Mucosa of descending colon (tissue), 3 donors: ENCODE results near the gene BMPER. TPM values are rescaled to one million over a fixed set of nuclear protein-coding genes. Genes with fewer than 3 reads are reported as not detected.

ENCODE experiments used
- ATAC-seq: fragments of 200-7000 bp; cut with Tn5 transposase; one replicate; pipeline ENCODE4 v1.9.1; 2020; ENCODE audit warnings: mild to moderate bottlenecking, moderate library complexity
- DNase-seq, 3 donors: peaks; one replicate each; pipeline ENCODE4 v3.0.0-alpha.2; 2020
- H3K36me3 ChIP-seq: fragments of 200-600 bp; one replicate; pipeline ENCODE4 v1.8.0; 2021; ENCODE audit warnings: low read depth, mild to moderate bottlenecking
- H3K4me1 ChIP-seq: fragments of 200-600 bp; one replicate; pipeline ENCODE4 v1.8.0; 2021; ENCODE audit warnings: low read depth, mild to moderate bottlenecking
- H3K4me3 ChIP-seq: fragments of 200-600 bp; one replicate; pipeline ENCODE4 v1.8.0; 2021; ENCODE audit warnings: mild to moderate bottlenecking
- H3K9me3 ChIP-seq: fragments of 200-600 bp; one replicate; pipeline ENCODE4 v1.8.0; 2021; ENCODE audit warnings: mild to moderate bottlenecking
- CTCF ChIP-seq: fragments of 200-600 bp; IDR thresholded peaks from one replicate; pipeline ENCODE4 v1.8.0; 2022; ENCODE audit warnings: antibody characterized with exemption, mild to moderate bottlenecking
- intact Hi-C, 2 donors: fragments of 100-400 bp; cut with DNase I in 1 of 2; cut with micrococcal nuclease in 1 of 2; formaldehyde crosslinking; loops; one replicate each; pipeline versions ENCODE4 v1.11.0 to v1.11.1; 2022; cut with DNase I, micrococcal nuclease
- total RNA-seq, 3 donors: library from RNA; stranded (reverse); fragmentation: NEBNext Ultra II Directional in 2 of 3; extraction: Animal tissue kit (Norgen Biotek cat#: 25700) in 2 of 3; gene quantifications; one replicate each; pipeline versions ENCODE4 v1.2.1 to v1.2.4, GENCODE V29; 2021 to 2023
- donor health status: DM: no; HTN: no; CAD: no; lungs with moderate emphysema.
- donor health status: DM: no; HTN: no; CAD: no.
- donor health status: DM: no; HTN: yes; CAD: no.

Gene BMPER
- total RNA-seq, 3 donors from 2014 or later, result 1.3 to 2.0 (median 1.4) TPM

GRCh38 chr7:33971106-33971505 is 65.8 kb downstream of the BMPER start:
- H3K4me1 ChIP-seq, result no peaks in the 10 kb centered on the region
- ATAC-seq (no peak), DNase-seq (no peak)
- no peaks in the 10 kb centered on the region for H3K36me3 ChIP-seq
- TF ChIP-seq CTCF, result no peak
- H3K4me3 ChIP-seq, result no peak overlapping the region
- intact Hi-C loops, result no loop called here
- H3K9me3 ChIP-seq, result no peaks in the 10 kb centered on the region

GRCh38 chr7:33973231-33974015 is 68.1 kb downstream of the BMPER start:
- no peak overlapping the region for H3K4me3 ChIP-seq
- intact Hi-C loops, result no loop called here
- no peaks in the 10 kb centered on the region for H3K4me1 ChIP-seq
- ATAC-seq (no peak), DNase-seq (no peak)
- no peaks in the 10 kb centered on the region for H3K36me3 ChIP-seq
- H3K9me3 ChIP-seq, result no peaks in the 10 kb centered on the region
- no peak for TF ChIP-seq CTCF

GRCh38 chr7:33979300-33979806 is 74.0 kb downstream of the BMPER start:
- DNase-seq, result no peak
- intact Hi-C loops, result no loop called here
- no peaks in the 10 kb centered on the region for H3K36me3 ChIP-seq
- no peak overlapping the region for H3K4me3 ChIP-seq
- no peak for TF ChIP-seq CTCF
- H3K9me3 ChIP-seq, result no peaks in the 10 kb centered on the region
- no peak for ATAC-seq
- no peaks in the 10 kb centered on the region for H3K4me1 ChIP-seq

- no peak for TF ChIP-seq CTCF
- no peak for ATAC-seq
- DNase-seq, result no peak
- Histone ChIP-seq H3K4me1 (no peaks in the 10 kb centered on the region), H3K4me3 (no peak overlapping the region), H3K9me3 (no peaks in the 10 kb centered on the region), H3K36me3 (no peaks in the 10 kb centered on the region)
- intact Hi-C loops, result no loop called here
Measured at GRCh38 chr7:33979807-33980355, 74.5 kb downstream of the BMPER start.

GRCh38 chr7:33981226-33981625 is 75.9 kb downstream of the BMPER start:
- intact Hi-C loops, result no loop called here
- no peak for ATAC-seq

More at GRCh38 chr7:33981226-33981625, 75.9 kb downstream of the BMPER start:
- Histone ChIP-seq H3K9me3 (no peaks in the 10 kb centered on the region), H3K4me3 (no peak overlapping the region), H3K36me3 (no peaks in the 10 kb centered on the region), H3K4me1 (no peaks in the 10 kb centered on the region)
- TF ChIP-seq CTCF, result no peak
- DNase-seq, result no peak
